Brain microvascular endothelial cell (primary cell): ENCODE data around the gene TCP11.

ENCODE experiments used
- DNase-seq: peaks from one replicate; pipeline ENCODE4 v3.0.0-alpha.2; 2020
- H3K27ac ChIP-seq: fragments of 250-450 bp; sonication (Bioruptor Pico); 2 replicates; pipeline ENCODE4 v1.5.1; 2020; ENCODE audit warnings: mild to moderate bottlenecking, moderate library complexity
- H3K27me3 ChIP-seq: fragments of 250-450 bp; sonication (Bioruptor Pico); replicated peaks from 2 replicates; pipeline ENCODE4 v1.5.1; 2020; ENCODE audit warnings: mild to moderate bottlenecking
- H3K36me3 ChIP-seq: fragments of 250-450 bp; sonication (Bioruptor Pico); replicated peaks from 2 replicates; pipeline ENCODE4 v1.5.1; 2020; ENCODE audit warnings: mild to moderate bottlenecking
- H3K4me3 ChIP-seq: 2 replicates; pipeline ENCODE4 v1.5.1; 2011; ENCODE audit warnings: low read depth, mild to moderate bottlenecking, control low read depth, low read length, moderate library complexity
- CTCF ChIP-seq: IDR thresholded peaks from 2 replicates; pipeline ENCODE4 v1.5.1; 2011; ENCODE audit warnings: low read depth, mild to moderate bottlenecking, moderate library complexity, low read length, control low read depth, inconsistent platforms; ENCODE audit errors: missing control alignments
- in situ Hi-C: cut with HindIII; loops from 2 replicates; pipeline ENCODE4 v1.10.0; 2017; ENCODE audit warnings: low sequenced_read_pairs, low pct_ligation_motif_present

TCP11 gene

GRCh38 chr6:35084511-35085203 is 56.5 kb downstream of the TCP11 start:
- H3K4me3 ChIP-seq = no peak overlapping the region
- no peak for DNase-seq
- no peaks in the 10 kb centered on the region for H3K27me3 ChIP-seq
- peaks cover 7% of the 10 kb centered on the region for H3K36me3 ChIP-seq
- no peak overlapping the region for H3K27ac ChIP-seq
- TF ChIP-seq CTCF = no peak
- in situ Hi-C loops = no loop called here

- no peak for TF ChIP-seq CTCF
- Histone ChIP-seq H3K36me3 (peaks cover 7% of the 10 kb centered on the region), H3K27me3 (no peaks in the 10 kb centered on the region), H3K4me3 (no peak overlapping the region), H3K27ac (no peak overlapping the region)
- in situ Hi-C loops = no loop called here
- DNase-seq = no peak
These were observed 57.1 kb downstream of the TCP11 start for GRCh38 chr6:35084041-35084491.

DNA sequence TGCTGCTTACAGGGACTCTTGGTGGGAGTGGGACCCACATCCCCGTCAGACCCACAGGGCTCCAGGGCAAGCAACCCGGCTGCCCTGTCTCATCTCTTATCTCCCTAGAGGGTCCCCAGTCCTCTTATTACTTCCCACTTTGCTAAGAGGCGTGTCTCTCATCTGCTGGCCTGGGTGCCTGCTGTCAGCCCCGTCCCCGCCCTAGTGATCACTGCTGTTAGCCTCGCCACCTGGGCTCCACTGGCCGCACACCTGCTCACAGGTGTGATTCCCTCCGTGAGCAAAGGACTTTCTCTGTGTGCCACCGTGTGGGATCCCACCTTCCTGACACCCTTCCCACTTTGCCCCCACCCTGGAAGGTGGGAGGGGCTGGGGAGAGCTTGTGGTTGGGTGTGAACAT is 57.6 kb downstream of the TCP11 start:
- TF ChIP-seq CTCF = no peak
- DNase-seq = no peak
- Histone ChIP-seq H3K36me3 (peaks cover 7% of the 10 kb centered on the region), H3K4me3 (no peak overlapping the region), H3K27me3 (no peaks in the 10 kb centered on the region), H3K27ac (no peak overlapping the region)
- in situ Hi-C loops = no loop called here

DNA sequence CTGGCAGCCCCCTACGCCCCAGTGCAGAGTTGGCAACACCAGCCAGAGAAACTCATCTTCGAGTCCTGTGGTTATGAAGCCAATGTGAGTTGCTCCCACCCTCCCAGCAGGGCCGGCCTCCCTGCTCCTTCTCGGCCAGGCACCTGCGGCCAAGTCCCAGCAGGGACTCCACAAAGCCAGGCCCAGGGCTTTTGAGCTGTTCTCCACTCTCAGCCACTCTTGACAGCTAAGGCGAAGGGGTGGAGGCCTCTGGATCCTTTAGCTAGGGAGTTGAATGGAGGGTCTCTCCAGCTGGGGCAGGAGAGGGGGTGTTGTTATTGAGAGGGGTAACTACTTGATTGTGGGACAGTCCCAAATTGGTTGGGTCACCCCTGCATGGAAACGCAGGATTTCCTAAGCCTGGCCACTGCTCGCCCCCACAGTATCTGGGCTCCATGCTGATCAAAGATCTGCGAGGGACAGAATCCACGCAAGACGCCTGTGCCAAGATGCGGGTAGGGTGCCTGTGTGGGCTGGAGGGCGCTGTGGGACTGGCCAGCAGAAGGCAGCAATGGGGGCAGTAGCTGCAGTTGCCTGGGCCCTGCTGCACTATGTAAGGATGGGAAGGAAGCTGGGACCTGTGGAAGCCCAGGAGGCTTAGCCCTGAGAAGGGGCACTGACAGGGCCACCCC is 58.3 kb downstream of the TCP11 start:
- Histone ChIP-seq H3K4me3 (no peak overlapping the region), H3K36me3 (peaks cover 7% of the 10 kb centered on the region), H3K27me3 (no peaks in the 10 kb centered on the region), H3K27ac (no peak overlapping the region)
- no peak for TF ChIP-seq CTCF
- in situ Hi-C loops = no loop called here
- DNase-seq = no peak

DNA sequence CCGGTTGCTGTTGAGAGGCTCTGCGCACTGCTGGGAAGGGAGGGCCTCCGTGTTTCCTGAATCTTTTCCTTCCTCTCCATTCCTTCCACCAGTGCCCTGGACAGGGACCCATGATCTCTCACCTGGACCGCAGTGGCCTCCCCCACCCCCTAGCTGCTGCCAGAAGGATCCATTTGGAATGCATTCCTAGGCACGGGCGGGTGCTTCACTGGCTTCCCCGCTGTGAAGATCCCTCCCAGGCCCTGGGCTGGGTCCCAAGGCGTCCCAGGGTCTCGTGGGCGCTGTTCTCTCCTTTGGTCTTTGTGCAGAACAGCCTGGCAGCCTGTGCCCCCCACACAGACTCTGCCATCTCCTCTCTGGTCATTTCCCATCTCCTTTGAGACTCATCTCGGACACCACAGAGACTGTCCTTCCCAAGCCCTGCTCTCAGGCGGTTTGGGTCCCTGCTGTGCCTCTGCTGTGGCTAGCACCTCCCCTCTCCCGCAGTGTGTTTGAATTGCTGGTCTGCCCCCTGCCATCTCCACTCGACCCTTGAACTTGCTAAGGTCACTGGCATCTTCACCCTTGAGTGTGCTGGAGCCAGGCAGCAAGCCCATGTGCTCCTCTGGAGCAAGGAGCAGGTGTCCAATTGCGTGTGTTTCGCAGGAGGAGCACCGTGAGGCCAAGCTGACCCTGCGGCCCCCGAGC is 59.0 kb downstream of the TCP11 start:
- no peak for DNase-seq
- Histone ChIP-seq H3K27me3 (no peaks in the 10 kb centered on the region), H3K4me3 (no peak overlapping the region), H3K27ac (no peak overlapping the region), H3K36me3 (peaks cover 7% of the 10 kb centered on the region)
- no peak for TF ChIP-seq CTCF
- in situ Hi-C loops = no loop called here
